ENCODE measurements around the gene C4orf54. TPM values are rescaled to one million over a fixed set of nuclear protein-coding genes. Genes with fewer than 3 reads are reported as not detected.

Gene C4orf54
- total and polyA plus RNA-seq, 2 of the 4 experiments (the other 2 are of a cell fraction): not detected

- no peak overlapping the region for H3K23ac ChIP-seq (ENCODE audit: low read depth, low read length)
- H3K4me1 ChIP-seq (ENCODE audit: control insufficient read depth, insufficient read depth, low read length): no peaks in the 10 kb centered on the region
- H4K91ac ChIP-seq (ENCODE audit: insufficient read depth, low read depth, low read length): no peak overlapping the region
- POLR2A ChIA-PET (ENCODE audit: unreplicated experiment): interaction anchor here (0.6 kb wide), 1 partner anchor 25 kb away, joined by 4 read pairs; no protein-coding TSS in a partner anchor
- no peak overlapping the region for H4K8ac ChIP-seq (ENCODE audit: low read depth in 2 of 2, low read length in 2 of 2)
- H3K9me3 ChIP-seq (ENCODE audit: control insufficient read depth, insufficient read depth, low read length): no peaks in the 10 kb centered on the region
- H3K27me3 ChIP-seq (ENCODE audit: control insufficient read depth, insufficient read depth, low read length): peaks cover 3% of the 10 kb centered on the region
- DNase-seq (no peak), ATAC-seq (ENCODE audit: low read depth) (no peak)
- no peak overlapping the region for H3K14ac ChIP-seq (replicated peaks; ENCODE audit: low read depth, low read length)
- H2BK20ac ChIP-seq (ENCODE audit: low read depth, low read length): no peak overlapping the region
- H3K9ac ChIP-seq (ENCODE audit: low read depth, low read length): no peak overlapping the region
- no peak overlapping the region for H2BK120ac ChIP-seq (ENCODE audit: low read depth, low read length)
- H2BK5ac ChIP-seq (ENCODE audit: low read depth, low read length, poor library complexity, severe bottlenecking): no peak overlapping the region
- WGBS, 2 experiments (ENCODE audit: extremely low coverage in 2 of 2, insufficient read length in 1 of 2): no CpG with 5 or more reads among the region's 5 CpGs
- H3K79me1 ChIP-seq (ENCODE audit: low read depth in 1 of 2, low read length in 2 of 2): no peaks in the 10 kb centered on the region
- no peak overlapping the region for H4K5ac ChIP-seq (ENCODE audit: low read depth, low read length)
- no peak overlapping the region for H2BK15ac ChIP-seq (ENCODE audit: low read depth, low read length)
- H3K4me3 ChIP-seq (ENCODE audit: insufficient read depth, low read depth, low read length): no peak overlapping the region
- CTCF ChIA-PET: no interaction called here
- intact Hi-C loops (cut with micrococcal nuclease) (no loop called here), dilution Hi-C loops (cut with HindIII; ENCODE audit: low sequenced_read_pairs, unreplicated experiment) (no loop called here), in situ Hi-C loops (cut with MboI; ENCODE audit: low sequenced_read_pairs) (no loop called here)
- H3K4ac ChIP-seq (ENCODE audit: low read depth, low read length): no peak overlapping the region
- no peak overlapping the region for H3K4me2 ChIP-seq (ENCODE audit: low read depth, low read length)
- H4K20me1 ChIP-seq (ENCODE audit: insufficient read depth, low read length): no peaks in the 10 kb centered on the region
- no peak for TF ChIP-seq SMC3 (IDR thresholded peaks at IDR 0.05; ENCODE audit: low read depth, low read length)
- TF ChIP-seq CHD1 (IDR thresholded peaks at IDR 0.05; ENCODE audit: low read depth, low read length): no peak
- H3K18ac ChIP-seq (ENCODE audit: low read depth, low read length): no peak overlapping the region
- H2AFZ ChIP-seq (replicated peaks; ENCODE audit: low read length, poor library complexity): no peak overlapping the region
- no peak overlapping the region for H3K27ac ChIP-seq (ENCODE audit: insufficient read depth, low read length)
- H3K36me3 ChIP-seq (ENCODE audit: control insufficient read depth, insufficient read depth, low read length): no peaks in the 10 kb centered on the region
- no peak overlapping the region for H2AK9ac ChIP-seq (replicated peaks; ENCODE audit: low read depth, low read length, poor library complexity)
- no peak overlapping the region for H3K56ac ChIP-seq (ENCODE audit: extremely low read depth, insufficient read depth, low read length)
- H2AK5ac ChIP-seq (ENCODE audit: low read depth, low read length): no peak overlapping the region
- no TSS peak for BruUV-seq (replicated peaks)
- no peaks in the 10 kb centered on the region for H3K9me1 ChIP-seq (ENCODE audit: insufficient read depth, low read length)
These were observed 13.2 kb downstream of the C4orf54 start for GRCh38 chr4:99644453-99644852.

Measured in IMR-90 (cell line).